Measurements from ENCODE around the gene NUDT2.

- TF ChIP-seq CTCF (IDR thresholded peaks at IDR 0.05 in 8 of 11, conservative IDR thresholded peaks at IDR 0.05 in 3 of 11), result peak in 2 of 11 experiments; percentile 24 to 30
- TF ChIP-seq POLR2AphosphoS5 (IDR thresholded peaks at IDR 0.05), result peak; percentile 71 to 87 (median 80)
Observed at GRCh38 chr9:34376596-34377403, 47.4 kb downstream of the NUDT2 start, which contains the start of gene MYORG.
